ENCODE data around the gene ESYT3. TPM values are rescaled to one million over a fixed set of nuclear protein-coding genes. Genes with fewer than 3 reads are reported as not detected.
"Not testable (repeated sequence)": the region's sequence is repeated elsewhere in the genome, so short reads cannot be mapped to it uniquely, and the experiment has no call there.

The ESYT3 gene
- total RNA-seq, 1 donor from 2014 or later, result not detected

GRCh38 chr3:138492980-138493675 lies 58.7 kb downstream of the ESYT3 start:
- intact Hi-C loops (cut with DNase I), result no loop called here
- no peak for TF ChIP-seq CTCF (IDR thresholded peaks at IDR 0.05)
- Histone ChIP-seq H3K36me3 (peaks cover 0 to 8% of the 10 kb centered on the region in 2 donors), H3K27me3 (no peaks in the 10 kb centered on the region), H3K4me3 (no peak overlapping the region), H3K9me3 (no peaks in the 10 kb centered on the region), H3K27ac (no peak overlapping the region), H3K4me1 (peaks cover 0 to 6% of the 10 kb centered on the region in 2 donors)
- DNase-seq (ENCODE audit: low spot score in 2 of 2), result no peak

DNA sequence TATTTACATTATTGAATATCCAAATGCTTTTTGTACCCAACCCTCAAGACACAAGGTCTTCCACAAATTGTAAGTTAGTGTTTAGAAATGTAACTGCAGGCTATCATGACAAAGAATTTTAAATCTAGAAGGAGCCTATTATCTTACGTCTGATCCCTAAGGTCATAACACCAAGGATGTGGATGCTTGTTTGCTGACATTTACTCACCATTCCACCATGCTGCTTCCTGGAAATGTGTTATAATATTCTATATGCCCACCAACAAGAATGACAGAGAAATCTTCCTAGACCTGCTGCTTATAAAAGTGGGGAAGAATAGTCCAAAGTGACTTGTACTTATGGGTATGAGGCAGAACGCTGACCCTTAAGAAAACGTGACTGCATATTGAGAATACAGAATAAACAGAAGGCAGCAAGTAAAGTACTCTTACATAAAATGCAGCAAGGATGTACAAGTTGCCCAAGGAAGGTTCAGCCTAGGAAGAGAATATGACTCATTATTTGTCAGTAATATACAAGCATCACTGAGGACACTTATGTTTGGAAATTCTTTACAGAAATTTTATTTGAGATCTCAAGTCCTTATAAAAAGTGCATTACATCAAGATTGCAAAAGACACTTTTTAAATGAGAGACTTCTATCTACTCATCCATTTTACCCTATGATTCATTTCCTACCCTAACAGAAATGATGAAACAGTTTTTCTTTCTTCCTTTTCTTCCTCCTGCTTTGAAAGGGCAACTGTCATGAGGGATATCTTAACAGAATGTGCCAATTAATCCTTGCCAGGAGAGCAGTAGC lies 59.6 kb downstream of the ESYT3 start:
- intact Hi-C loops (cut with DNase I), result no loop called here
- Histone ChIP-seq H3K9me3 (no peaks in the 10 kb centered on the region), H3K36me3 (peaks cover 0 to 8% of the 10 kb centered on the region in 2 donors), H3K27me3 (no peaks in the 10 kb centered on the region), H3K4me3 (no peak overlapping the region), H3K4me1 (peaks cover 0 to 6% of the 10 kb centered on the region in 2 donors), H3K27ac (no peak overlapping the region)
- no peak for TF ChIP-seq CTCF (IDR thresholded peaks at IDR 0.05)
- DNase-seq (ENCODE audit: low spot score in 2 of 2), result no peak

- Histone ChIP-seq H3K4me1 (peaks cover 0 to 6% of the 10 kb centered on the region in 2 donors), H3K27me3 (no peaks in the 10 kb centered on the region), H3K36me3 (peaks cover 2 to 11% of the 10 kb centered on the region in 2 donors), H3K27ac (no peak overlapping the region), H3K9me3 (no peaks in the 10 kb centered on the region), H3K4me3 (no peak overlapping the region)
- no peak for DNase-seq (ENCODE audit: low spot score in 2 of 2)
- no peak for TF ChIP-seq CTCF (IDR thresholded peaks at IDR 0.05)
- intact Hi-C loops (cut with DNase I), result no loop called here
Measured at GRCh38 chr3:138494607-138494929, 60.2 kb downstream of the ESYT3 start.

- intact Hi-C loops (cut with DNase I); H3K4me3 ChIP-seq; H3K9me3 ChIP-seq; H3K27ac ChIP-seq; H3K4me1 ChIP-seq; H3K27me3 ChIP-seq; DNase-seq (ENCODE audit: low spot score in 2 of 2): not testable (repeated sequence)
- H3K36me3 ChIP-seq, result peaks cover 6 to 18% of the 10 kb centered on the region in 2 donors
Measured at GRCh38 chr3:138495638-138496037, 61.2 kb downstream of the ESYT3 start.

DNA sequence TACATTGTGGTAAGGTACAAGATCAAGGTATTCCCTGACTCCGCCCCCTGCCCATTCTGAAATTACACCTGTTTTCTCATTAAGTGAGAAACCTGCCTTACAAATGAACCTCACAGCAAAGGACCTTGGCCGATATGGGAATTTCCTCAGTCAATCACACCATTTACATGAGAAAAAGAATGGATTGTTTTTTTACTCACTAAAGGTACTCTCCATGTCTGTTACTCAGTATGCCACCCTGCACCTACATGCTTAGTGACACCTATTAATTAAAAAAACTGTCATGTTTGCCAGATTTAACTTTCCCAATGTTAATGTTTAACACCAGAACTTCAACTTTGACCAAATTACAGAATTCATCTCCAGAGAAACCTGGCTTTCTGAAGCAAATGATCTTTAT lies 62.0 kb downstream of the ESYT3 start:
- H3K9me3 ChIP-seq, result no peaks in the 10 kb centered on the region
- H3K36me3 ChIP-seq, result peaks cover 6 to 18% of the 10 kb centered on the region in 2 donors
- H3K4me1 ChIP-seq, result no peaks in the 10 kb centered on the region
- no peak overlapping the region for H3K4me3 ChIP-seq
- intact Hi-C loops (cut with DNase I), result no loop called here
- H3K27ac ChIP-seq, result no peak overlapping the region
- DNase-seq (ENCODE audit: low spot score in 2 of 2), result no peak
- no peak for TF ChIP-seq CTCF (IDR thresholded peaks at IDR 0.05)
- no peaks in the 10 kb centered on the region for H3K27me3 ChIP-seq

GRCh38 chr3:138497021-138497420 lies 62.6 kb downstream of the ESYT3 start:
- no peaks in the 10 kb centered on the region for H3K9me3 ChIP-seq
- no peak overlapping the region for H3K4me3 ChIP-seq
- H3K4me1 ChIP-seq, result no peaks in the 10 kb centered on the region
- peaks cover 6 to 18% of the 10 kb centered on the region in 2 donors for H3K36me3 ChIP-seq
- H3K27me3 ChIP-seq, result no peaks in the 10 kb centered on the region
- intact Hi-C loops (cut with DNase I), result no loop called here
- TF ChIP-seq CTCF (IDR thresholded peaks at IDR 0.05), result no peak
- H3K27ac ChIP-seq, result no peak overlapping the region
- DNase-seq (ENCODE audit: low spot score in 2 of 2), result no peak
